ENCODE measurements around the gene TMPRSS5.

TMPRSS5 gene

DNA sequence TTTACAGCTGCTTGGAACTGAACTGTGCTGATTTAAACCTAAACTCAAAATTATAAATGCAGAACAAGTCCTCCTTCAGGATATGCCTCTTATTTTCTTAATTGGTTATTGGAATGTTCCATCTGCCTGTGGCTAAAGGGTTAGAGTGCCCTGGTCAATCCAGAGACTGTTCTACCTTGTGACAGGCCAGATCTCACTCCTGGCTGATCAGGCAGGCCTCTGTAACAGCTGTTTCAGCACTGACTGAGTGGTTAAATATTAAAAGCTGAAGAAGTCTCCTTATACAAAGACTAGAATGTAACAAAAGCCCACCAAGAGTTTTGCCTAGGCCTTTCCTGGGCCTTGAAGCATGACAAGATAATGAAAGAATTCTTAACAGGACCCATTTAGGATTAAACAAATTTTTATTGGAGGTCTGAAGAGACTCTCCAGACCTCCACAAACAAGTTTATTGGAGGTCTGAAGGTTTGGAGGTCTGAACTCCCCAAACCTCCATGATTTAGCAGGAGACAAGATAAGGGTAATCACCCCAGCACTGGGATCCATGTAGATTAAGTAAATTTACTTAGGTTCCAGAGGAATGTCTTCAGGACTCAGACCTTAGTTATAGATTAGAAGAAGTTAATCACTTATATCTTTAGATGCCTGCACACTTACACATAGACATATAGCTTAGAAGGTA lies 35.8 kb downstream of the TMPRSS5 start:
- no peak for DNase-seq (ENCODE audit: low spot score)

DNA sequence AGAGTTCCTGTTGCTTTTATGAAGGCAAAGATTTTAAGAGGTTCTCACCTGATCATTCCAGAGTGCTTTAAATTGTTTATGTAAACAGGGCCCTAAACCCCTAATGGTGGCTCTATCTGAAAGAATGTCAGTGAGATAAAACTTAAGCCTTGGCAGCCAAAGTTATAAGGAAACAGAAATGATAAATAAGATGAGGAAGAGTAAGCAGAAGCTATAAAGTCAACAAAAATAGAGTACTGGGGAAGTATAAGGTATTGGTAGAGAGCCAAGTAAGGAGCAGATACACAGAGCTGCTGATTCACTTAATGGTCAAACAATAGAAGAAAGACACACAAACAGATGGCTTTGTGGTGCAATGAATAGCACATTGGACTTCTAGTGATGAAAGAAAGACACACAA lies 37.9 kb downstream of the TMPRSS5 start:
- DNase-seq (ENCODE audit: low spot score) = no peak

DNA sequence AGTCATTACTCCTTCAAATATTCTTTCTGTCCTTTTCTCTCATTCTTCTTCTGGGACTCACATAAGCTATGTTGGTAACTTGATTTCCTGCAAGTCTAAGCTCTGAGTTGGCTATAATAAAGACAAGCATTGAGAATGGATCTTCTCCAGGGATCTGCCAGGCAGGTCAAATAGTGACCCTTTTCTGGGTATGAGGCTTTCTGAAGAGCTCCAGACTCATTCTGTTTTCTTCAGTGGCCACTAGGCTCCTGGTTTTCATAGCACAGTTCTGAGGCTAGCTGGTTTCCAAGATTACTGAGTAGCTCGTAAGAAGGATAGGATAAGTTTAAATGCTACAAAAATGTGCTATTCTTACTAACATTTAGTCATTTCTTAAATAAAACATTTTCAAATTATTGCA lies 38.3 kb downstream of the TMPRSS5 start:
- no peak for DNase-seq (ENCODE audit: low spot score)

GRCh38 chr11:113666584-113666983 lies 39.5 kb downstream of the TMPRSS5 start:
- no peak for DNase-seq (ENCODE audit: low spot score)

GRCh38 chr11:113664981-113665710 lies 41.0 kb downstream of the TMPRSS5 start:
- DNase-seq (ENCODE audit: low spot score) = no peak

- peak; percentile 54 for DNase-seq (ENCODE audit: low spot score)
These were observed 41.8 kb downstream of the TMPRSS5 start for GRCh38 chr11:113664069-113664980.

GRCh38 chr11:113663567-113663966 lies 42.5 kb downstream of the TMPRSS5 start:
- no peak for DNase-seq (ENCODE audit: low spot score)

GRCh38 chr11:113655771-113656170 lies 50.3 kb downstream of the TMPRSS5 start:
- DNase-seq (ENCODE audit: low spot score) = no peak

GRCh38 chr11:113651023-113651422 lies 55.1 kb downstream of the TMPRSS5 start:
- no peak for DNase-seq (ENCODE audit: low spot score)

GRCh38 chr11:113649311-113649710 lies 56.8 kb downstream of the TMPRSS5 start:
- no peak for DNase-seq (ENCODE audit: low spot score)

DNA sequence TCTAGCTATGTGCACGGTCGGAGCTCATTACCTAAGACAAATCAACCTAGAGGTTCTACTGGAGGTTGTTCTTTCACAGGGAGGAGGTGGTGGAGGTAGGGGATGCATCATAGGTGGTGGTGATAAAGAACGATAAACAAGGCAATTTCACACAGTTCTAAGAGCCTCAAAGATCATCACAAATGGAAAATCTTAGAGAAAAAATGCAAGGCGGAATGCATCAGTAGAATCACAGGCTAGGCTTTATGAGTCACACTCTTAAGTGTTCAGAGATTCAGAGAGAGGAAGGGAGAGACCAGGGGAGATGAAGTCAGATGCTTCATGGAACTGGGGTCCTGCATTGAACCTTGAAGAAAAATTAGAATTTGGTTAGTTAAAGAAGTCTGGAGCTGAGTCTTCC lies 58.3 kb downstream of the TMPRSS5 start:
- DNase-seq (ENCODE audit: low spot score) = peak; percentile 45

- DNase-seq (ENCODE audit: low spot score) = no peak
These were observed 59.0 kb downstream of the TMPRSS5 start for GRCh38 chr11:113647108-113647507.

DNA sequence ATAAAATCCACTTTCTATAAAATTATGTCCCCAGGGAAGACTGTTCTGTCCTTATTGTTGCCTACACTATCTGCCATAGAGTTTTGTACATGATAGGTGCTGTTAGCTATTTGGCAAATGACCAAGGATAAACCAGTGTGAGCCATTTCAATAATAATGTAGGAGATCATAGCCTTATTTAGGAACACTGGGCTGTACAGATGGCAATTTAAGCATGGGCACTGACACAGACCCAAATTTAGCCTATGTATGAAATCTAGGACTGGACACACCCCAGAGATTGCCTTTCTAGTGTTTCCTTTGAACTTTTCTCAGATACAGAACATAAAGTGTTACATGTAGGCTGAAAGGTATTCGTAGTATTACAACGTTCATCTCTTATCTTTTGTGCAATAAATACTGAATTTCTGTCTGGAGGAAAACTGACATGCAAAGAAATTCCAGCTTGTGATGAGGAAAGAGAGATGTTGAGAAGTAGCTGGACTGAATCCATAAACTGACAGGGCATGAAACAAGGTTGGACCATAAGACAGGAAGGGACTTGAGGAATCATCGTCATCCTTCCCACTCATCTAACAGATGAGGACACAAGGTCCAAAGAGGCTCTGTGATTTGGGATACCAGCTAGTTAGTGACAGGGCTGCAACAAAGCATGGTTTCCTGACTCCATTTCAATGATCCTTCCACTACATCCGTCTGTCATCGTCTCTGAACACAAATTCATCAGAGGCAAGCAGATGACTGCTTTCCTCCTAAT lies 60.3 kb downstream of the TMPRSS5 start:
- DNase-seq (ENCODE audit: low spot score) = no peak

DNA sequence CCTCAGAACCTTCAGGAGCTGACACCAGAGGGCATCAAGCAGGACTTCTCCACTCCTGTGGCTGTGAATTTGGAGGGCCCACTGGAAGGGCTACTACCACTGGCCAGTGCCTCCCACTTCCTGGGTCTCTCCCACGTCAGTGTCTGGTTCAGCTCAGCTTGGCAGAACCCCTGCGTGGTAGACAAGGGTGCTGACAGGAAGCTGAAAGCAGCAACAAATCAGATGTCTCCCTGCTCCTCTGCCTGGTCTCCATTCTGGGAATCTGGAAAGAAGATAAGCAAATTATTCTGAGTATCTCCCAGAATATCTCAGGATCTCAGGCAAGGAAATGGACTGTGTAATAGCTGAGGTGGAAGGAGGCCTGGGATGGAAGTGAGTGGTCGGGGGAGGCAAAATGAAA lies 61.5 kb downstream of the TMPRSS5 start:
- no peak for DNase-seq (ENCODE audit: low spot score)

- no peak for DNase-seq (ENCODE audit: low spot score)
These were observed 62.4 kb downstream of the TMPRSS5 start for GRCh38 chr11:113643701-113644100.

- no peak for DNase-seq (ENCODE audit: low spot score)
These were observed 63.0 kb downstream of the TMPRSS5 start for GRCh38 chr11:113643006-113643585.

GRCh38 chr11:113642090-113642489 lies 64.0 kb downstream of the TMPRSS5 start:
- DNase-seq (ENCODE audit: low spot score) = no peak

DNA sequence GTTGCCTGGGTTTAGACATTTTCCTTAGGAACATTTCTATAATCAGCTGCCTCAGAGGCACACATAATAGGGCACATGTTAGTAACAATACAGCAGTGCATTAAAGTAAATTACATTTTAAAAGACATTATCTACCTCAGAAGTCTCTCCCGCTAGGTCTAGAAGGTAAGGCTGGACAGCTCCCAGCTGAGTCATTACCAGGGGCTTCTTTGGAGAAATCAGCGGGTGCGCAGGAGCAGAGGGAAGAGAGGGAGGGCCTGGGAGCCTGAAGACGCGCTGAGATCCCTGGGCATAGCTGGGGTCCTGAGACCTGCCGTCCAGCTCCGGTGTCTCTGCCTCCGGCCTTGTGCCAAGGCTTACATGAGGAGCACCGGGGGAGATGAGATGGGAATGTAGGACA lies 67.7 kb downstream of the TMPRSS5 start:
- DNase-seq (ENCODE audit: low spot score) = no peak

- DNase-seq (ENCODE audit: low spot score) = no peak
These were observed 68.5 kb downstream of the TMPRSS5 start for GRCh38 chr11:113637636-113638035.

All from AG08395 (cell line).